SIG-M5 treated with dmso at 0.1 percent for 504 hours (cell line): ENCODE measurements around the gene LFNG.

Experiments used
- DNase-seq: peaks from one replicate; lab custom pipeline; 2025; ENCODE audit not compliant: unreplicated experiment; lab: John Stamatoyannopoulos, UW

LFNG gene

GRCh38 chr7:2568521-2569223 lies 49.1 kb downstream of the LFNG start:
- no peak for DNase-seq

- no peak for DNase-seq
These were observed 49.8 kb downstream of the LFNG start for GRCh38 chr7:2569421-2569820.

GRCh38 chr7:2570021-2570420 lies 50.4 kb downstream of the LFNG start:
- DNase-seq = no peak

GRCh38 chr7:2571409-2571808 lies 51.8 kb downstream of the LFNG start:
- DNase-seq = no peak

GRCh38 chr7:2572101-2572842 lies 52.7 kb downstream of the LFNG start:
- DNase-seq = no peak

GRCh38 chr7:2573761-2574160 lies 54.2 kb downstream of the LFNG start:
- DNase-seq = no peak

GRCh38 chr7:2575046-2575732 lies 55.6 kb downstream of the LFNG start:
- no peak for DNase-seq

- DNase-seq = no peak
These were observed 56.3 kb downstream of the LFNG start for GRCh38 chr7:2575733-2576340.

GRCh38 chr7:2576742-2577491 lies 57.3 kb downstream of the LFNG start:
- DNase-seq = no peak
